Erythroblast (primary cell): ENCODE results near the gene AKT3.
"Not testable (repeated sequence)": the region's sequence is repeated elsewhere in the genome, so short reads cannot be mapped to it uniquely, and the experiment has no call there.

ENCODE experiments used
- DNase-seq, 2 experiments: peaks; one replicate each; lab custom pipeline; 2025; lab: John Stamatoyannopoulos, UW
- GATA1 ChIP-seq: IDR thresholded peaks from 2 replicates; pipeline ENCODE4 v1.6.1; 2011; ENCODE audit warnings: low read depth, mild to moderate bottlenecking, control low read depth, low read length, moderate library complexity
- POLR2A ChIP-seq: IDR thresholded peaks from 2 replicates; pipeline ENCODE4 v1.6.1; 2011; ENCODE audit warnings: mild to moderate bottlenecking, low read length

Gene AKT3

GRCh38 chr1:243848858-243849420 is 1.1 kb downstream of the AKT3 start:
- peak; percentile 2 to 16 for DNase-seq
- no peak for TF ChIP-seq GATA1
- TF ChIP-seq POLR2A: no peak

GRCh38 chr1:243848165-243848857 is 1.7 kb downstream of the AKT3 start:
- TF ChIP-seq GATA1: no peak
- TF ChIP-seq POLR2A: no peak
- no peak for DNase-seq

DNA sequence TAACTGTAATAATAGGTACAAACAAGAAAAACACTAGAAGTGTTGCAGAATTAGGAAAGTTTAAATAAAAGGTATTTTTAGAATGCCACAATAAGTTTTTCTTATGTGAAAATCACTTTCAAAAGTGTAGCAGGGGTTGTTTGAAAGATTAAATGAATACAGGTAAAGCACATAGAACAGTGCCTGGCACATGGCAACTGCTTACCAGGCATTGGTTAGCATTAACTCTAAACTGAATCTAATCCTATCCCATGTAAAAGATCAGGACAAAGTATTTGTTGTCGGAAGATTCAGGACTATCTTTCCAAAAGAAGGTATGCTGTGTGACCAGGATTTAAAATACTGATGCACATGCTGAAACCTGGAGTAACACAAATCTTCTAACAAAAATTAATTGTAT is 3.3 kb downstream of the AKT3 start:
- TF ChIP-seq GATA1: no peak
- TF ChIP-seq POLR2A: no peak
- DNase-seq: no peak

- TF ChIP-seq POLR2A (no peak), GATA1 (no peak)
- DNase-seq: no peak
Observed at GRCh38 chr1:243845888-243846287, 4.2 kb downstream of the AKT3 start.

DNA sequence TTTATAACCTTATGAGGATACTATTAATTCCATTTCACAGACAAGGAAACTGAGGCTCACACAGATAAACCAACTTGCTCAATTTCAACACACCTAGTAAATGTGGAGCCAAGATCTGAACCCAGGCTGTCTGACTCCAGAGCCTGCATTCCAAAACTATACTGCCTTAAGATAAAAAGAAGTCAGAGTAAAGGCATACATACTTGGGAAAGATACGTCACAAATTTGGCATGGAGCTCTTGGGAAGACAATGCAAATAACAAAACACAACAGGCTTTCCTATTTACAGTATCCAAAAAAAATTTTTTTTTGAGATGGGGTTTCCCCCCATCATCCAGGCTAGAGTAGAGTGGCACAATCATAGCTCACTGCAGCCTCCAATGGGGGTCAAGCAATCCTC is 5.9 kb downstream of the AKT3 start:
- TF ChIP-seq POLR2A (no peak), GATA1 (no peak)
- no peak for DNase-seq

DNA sequence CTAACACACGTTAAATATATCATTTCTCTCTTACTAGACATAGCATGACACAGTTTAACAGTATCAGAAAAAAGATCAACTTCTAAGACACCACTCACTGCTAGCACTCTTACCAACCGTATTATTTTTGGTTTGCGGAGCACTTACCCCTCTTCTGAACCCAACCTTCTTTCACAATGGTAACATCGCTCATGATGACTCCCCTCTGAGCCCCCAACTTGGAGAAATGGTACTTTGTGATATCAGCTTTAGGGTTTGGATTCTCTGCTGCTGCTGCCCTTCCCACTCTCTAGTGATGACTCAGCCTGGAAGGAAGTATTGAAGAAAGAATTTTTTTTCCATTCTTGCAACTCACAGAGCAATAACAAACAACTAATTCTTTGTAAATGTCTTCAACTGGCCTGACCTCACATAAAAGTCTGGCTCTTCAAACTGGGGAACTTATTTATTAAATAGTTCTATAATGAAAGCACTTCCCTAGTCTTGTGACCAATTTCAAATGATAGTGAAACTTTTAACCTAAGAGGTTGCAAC is 7.0 kb downstream of the AKT3 start:
- TF ChIP-seq POLR2A (no peak), GATA1 (no peak)
- DNase-seq: no peak

GRCh38 chr1:243842161-243842560 is 7.9 kb downstream of the AKT3 start:
- DNase-seq: no peak

GRCh38 chr1:243841507-243841906 is 8.5 kb downstream of the AKT3 start:
- TF ChIP-seq GATA1 (no peak), POLR2A (no peak)
- no peak for DNase-seq

More at GRCh38 chr1:243842161-243842560, 7.9 kb downstream of the AKT3 start:
- no peak for TF ChIP-seq GATA1
- TF ChIP-seq POLR2A: no peak

DNA sequence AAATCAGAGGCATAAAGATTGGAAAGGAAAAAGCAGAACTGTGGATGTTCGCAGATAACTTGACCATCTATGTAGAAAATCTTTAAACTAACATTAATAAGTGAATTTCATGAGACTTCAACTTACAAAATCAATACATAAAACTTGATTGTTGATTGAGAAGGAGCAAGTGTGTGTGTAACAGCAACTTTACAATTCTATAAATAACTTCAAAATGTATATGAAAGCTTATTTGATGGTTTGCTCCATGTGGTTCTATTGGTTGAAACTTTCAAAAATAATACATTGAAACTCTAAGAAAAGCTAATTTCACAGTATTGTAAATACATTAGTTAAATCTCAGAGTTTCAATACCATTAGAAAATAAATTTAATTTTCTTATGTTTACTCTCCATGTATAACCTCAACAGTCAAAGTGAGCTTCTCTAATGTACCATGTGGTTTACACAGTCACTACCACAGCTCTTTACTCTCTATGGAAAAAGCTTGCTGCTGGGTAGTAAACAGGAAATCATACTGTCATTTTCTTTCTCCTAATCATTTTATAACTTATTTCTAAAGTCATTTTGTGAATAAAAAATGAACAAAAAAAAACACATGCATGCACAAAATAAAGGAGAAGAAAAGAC is 12.0 kb downstream of the AKT3 start:
- DNase-seq: no peak

DNA sequence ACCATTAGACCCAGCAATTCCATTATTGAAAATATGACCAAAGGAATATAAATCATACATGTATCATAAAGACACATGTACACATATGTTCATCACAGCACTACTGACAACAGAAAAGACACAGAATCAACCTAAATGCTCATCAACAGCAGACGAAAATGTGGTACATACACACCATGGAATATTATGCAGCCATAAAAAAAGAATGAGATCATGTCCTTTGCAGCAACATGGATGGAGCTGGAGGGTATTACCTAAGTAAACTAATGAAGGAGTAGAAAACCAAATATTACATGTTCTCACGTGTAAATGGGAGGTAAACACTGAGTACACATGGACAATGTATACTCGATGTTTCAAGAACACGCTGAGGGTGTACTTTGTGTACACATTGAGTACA is 15.9 kb downstream of the AKT3 start:
- no peak for TF ChIP-seq POLR2A
- no peak for DNase-seq

More for the DNA sequence above, 12.0 kb downstream of the AKT3 start:
- TF ChIP-seq GATA1 (no peak), POLR2A (no peak)

GRCh38 chr1:243831463-243831862 is 18.6 kb downstream of the AKT3 start:
- TF ChIP-seq POLR2A (no peak), GATA1 (no peak)
- DNase-seq: no peak

DNA sequence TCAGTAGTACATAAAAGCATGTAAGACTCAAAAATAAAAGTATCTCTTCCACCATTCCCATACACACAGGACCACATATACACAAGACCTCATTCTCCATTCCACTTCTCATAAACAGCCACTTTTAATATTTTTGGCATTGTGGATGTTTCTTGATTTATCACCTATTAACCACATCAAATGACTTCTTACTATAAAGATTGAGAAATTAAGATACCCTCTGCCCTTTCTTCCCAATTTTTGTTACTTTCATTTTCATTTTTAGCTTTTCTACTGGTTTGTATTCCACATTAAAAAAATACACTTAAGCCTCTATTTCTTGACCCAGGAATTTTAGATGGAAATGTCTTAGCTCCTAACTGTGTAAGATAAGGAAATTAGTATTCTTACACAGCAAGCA is 22.8 kb downstream of the AKT3 start:
- no peak for DNase-seq

DNA sequence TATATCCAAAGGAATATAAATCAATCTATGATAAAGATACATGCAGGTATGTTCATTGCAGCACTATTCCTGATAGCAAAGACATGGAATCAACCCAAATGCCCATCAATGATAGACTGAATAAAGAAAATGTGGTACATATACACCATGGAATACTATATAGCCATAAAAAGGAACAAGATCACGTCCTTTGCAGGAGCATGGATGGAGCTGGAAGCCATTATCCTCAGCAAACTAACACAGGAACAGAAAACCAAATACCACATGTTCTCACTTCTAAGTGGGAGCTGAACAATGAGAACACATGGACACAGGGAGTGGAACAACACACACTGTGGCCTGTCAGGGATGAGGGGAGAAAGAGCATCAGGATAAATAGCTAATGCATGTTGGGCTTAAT is 25.1 kb downstream of the AKT3 start:
- not testable (repeated sequence) for DNase-seq

More for the DNA sequence above, 22.8 kb downstream of the AKT3 start:
- no peak for TF ChIP-seq GATA1
- no peak for TF ChIP-seq POLR2A

DNA sequence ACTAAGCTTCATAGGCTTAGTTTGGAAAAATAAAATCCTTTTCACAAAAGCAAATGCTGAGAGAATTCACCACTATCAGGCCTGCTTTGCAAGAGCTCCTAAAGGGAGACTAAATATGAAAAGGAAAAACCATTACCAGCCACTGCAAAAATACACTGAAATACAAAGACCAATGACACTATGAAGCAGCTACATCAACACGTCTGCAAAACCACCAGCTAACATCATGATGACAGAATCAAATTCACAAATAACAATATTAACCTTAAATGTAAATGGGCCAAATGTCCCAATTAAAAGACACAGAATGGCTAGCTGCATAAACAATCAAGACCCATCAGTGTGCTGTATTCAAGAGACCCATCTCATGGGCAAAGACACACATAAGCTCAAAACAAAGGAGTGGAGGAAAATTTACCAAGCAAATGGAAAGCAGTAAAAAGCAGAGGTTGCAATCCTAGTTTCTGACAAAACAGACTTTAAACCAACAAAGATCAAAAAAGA is 28.8 kb downstream of the AKT3 start:
- TF ChIP-seq POLR2A: no peak
- no peak for TF ChIP-seq GATA1

More for the DNA sequence above, 28.8 kb downstream of the AKT3 start:
- no peak for DNase-seq
